Body of pancreas (tissue), 4 donors: ENCODE results near the gene NHLRC2. TPM values are rescaled to one million over a fixed set of nuclear protein-coding genes. Genes with fewer than 3 reads are reported as not detected.
A peak's percentile ranks its signal among the peaks of the same experiment; 100 is the strongest.
"Not testable (repeated sequence)": the region's sequence is repeated elsewhere in the genome, so short reads cannot be mapped to it uniquely, and the experiment has no call there.

Source experiments
- ATAC-seq: fragments of 150-250 bp; one replicate; pipeline ENCODE4 v1.9.1; 2016
- DNase-seq, 4 donors: peaks; one replicate each; pipeline ENCODE4 v3.0.0-alpha.2; 2019
- H3K27ac ChIP-seq, 4 donors: fragments of 200-600 bp; sonication (generic); 1 replicate in 3 of 4; 2 replicates in 1 of 4; pipeline versions ENCODE4 v1.5.1 to v1.6.1; 2016 to 2019; ENCODE audit warnings: mild to moderate bottlenecking in 1 of 4, mixed read lengths in 1 of 4, moderate library complexity in 1 of 4
- H3K27me3 ChIP-seq, 2 donors: fragments of 200-600 bp; sonication (generic); one replicate each; pipeline ENCODE4 v1.6.0; 2016; ENCODE audit warnings: mild to moderate bottlenecking in 1 of 2
- H3K36me3 ChIP-seq, 2 donors: fragments of 200-600 bp; sonication (generic); replicated peaks in 1 of 2; 2 replicates each; pipeline ENCODE4 v1.5.1; 2016; ENCODE audit warnings: low read depth in 2 of 2; ENCODE audit not compliant: insufficient read depth in 1 of 2
- H3K4me1 ChIP-seq: fragments of 200-600 bp; sonication (generic); one replicate; pipeline ENCODE4 v1.6.0; 2016
- H3K4me3 ChIP-seq, 2 donors: fragments of 200-600 bp; sonication (generic); 1 replicate in 1 of 2; 2 replicates in 1 of 2; pipeline ENCODE4 v1.5.1; 2016 to 2019
- H3K9me3 ChIP-seq, 3 donors: fragments of 200-600 bp; sonication (generic); 1 replicate in 2 of 3; 2 replicates in 1 of 3; pipeline ENCODE4 v1.5.1; 2016
- POLR2A ChIP-seq, 3 donors: fragments of 450-650 bp; IDR thresholded peaks; one replicate each; pipeline ENCODE4 v1.6.1; 2016; ENCODE audit warnings: antibody characterized with exemption in 3 of 3, mild to moderate bottlenecking in 2 of 3
- WGBS, 2 donors: methylation state at CpG; one replicate each; pipeline ENCODE4 v1.1.5; 2017; 5-methylcytosine and 5-hydroxymethylcytosine counted together
- intact Hi-C: fragments of 100-400 bp; cut with DNase I; formaldehyde crosslinking; loops from one replicate; pipeline ENCODE4 v1.15.1; 2023
- total RNA-seq, 2 donors: library from RNA; depleted of rRNA; stranded (reverse); fragments of >200 nt; gene quantifications; one replicate each; pipeline ENCODE4 v1.1.0, GENCODE V29; 2016
- TF ChIP-seq, protein P1 (sequence below), 7 experiments: fragments of 450-650 bp in 4 of 7; fragments of 200-600 bp in 3 of 7; sonication (generic) in 3 of 7; IDR thresholded peaks; one replicate each; pipeline ENCODE4 v1.5.1; 2016 to 2019; ENCODE audit warnings: antibody characterized with exemption in 7 of 7

NHLRC2 gene
- total RNA-seq, 2 donors from 2014 or later, result 17.9 to 50.4 TPM

DNA sequence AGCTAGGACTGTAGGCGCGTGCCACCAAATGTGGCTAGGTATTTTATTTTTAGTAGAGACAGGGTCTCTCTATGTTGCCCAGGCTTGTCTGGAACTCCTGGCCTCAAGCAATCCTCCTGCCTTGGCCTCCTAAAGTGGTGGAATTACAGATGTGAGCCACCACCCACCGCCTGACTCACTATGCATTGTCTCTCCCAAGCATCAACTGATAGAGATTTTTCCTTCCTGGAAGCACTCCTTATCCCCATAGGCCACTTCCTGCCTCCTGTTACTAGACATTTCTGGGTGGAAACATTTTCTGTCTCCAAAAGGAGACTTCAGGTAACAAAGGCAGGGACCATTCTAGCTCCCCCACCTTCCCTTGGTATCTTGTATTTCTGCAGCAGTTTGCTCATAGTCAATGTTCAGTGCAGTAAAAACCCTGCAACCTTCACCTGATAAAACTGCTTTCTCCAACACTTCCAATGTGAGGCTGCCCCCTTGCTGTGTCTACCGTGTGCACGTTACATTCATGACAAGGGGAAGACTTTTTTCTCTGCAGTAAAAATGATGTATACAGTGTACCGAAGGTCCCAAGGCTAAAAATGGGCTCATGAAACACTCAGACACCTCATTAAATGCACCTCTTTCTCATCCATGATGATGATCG, 84.9 kb downstream of the NHLRC2 start:
- no peak overlapping the region for H3K27ac ChIP-seq
- DNase-seq, result no peak
- no peaks in the 10 kb centered on the region for H3K27me3 ChIP-seq
- intact Hi-C loops, result loop anchor here (10.0 kb wide), 1 partner anchor 175 kb away; no protein-coding TSS in a partner anchor
- H3K9me3 ChIP-seq, result no peaks in the 10 kb centered on the region
- no peak for ATAC-seq
- WGBS, 2 donors, result 86 to 90% methylated on average over 7 of the region's 7 CpGs
- no peak for TF ChIP-seq POLR2A (IDR thresholded peaks at IDR 0.05)
- TF ChIP-seq, protein P1, sequence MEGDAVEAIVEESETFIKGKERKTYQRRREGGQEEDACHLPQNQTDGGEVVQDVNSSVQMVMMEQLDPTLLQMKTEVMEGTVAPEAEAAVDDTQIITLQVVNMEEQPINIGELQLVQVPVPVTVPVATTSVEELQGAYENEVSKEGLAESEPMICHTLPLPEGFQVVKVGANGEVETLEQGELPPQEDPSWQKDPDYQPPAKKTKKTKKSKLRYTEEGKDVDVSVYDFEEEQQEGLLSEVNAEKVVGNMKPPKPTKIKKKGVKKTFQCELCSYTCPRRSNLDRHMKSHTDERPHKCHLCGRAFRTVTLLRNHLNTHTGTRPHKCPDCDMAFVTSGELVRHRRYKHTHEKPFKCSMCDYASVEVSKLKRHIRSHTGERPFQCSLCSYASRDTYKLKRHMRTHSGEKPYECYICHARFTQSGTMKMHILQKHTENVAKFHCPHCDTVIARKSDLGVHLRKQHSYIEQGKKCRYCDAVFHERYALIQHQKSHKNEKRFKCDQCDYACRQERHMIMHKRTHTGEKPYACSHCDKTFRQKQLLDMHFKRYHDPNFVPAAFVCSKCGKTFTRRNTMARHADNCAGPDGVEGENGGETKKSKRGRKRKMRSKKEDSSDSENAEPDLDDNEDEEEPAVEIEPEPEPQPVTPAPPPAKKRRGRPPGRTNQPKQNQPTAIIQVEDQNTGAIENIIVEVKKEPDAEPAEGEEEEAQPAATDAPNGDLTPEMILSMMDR (IDR thresholded peaks at IDR 0.05), result peak in 1 of 7 experiments; percentile 4
- peaks cover 13% of the 10 kb centered on the region for H3K4me1 ChIP-seq
- H3K36me3 ChIP-seq, result no peaks in the 10 kb centered on the region
- H3K4me3 ChIP-seq, result no peak overlapping the region

DNA sequence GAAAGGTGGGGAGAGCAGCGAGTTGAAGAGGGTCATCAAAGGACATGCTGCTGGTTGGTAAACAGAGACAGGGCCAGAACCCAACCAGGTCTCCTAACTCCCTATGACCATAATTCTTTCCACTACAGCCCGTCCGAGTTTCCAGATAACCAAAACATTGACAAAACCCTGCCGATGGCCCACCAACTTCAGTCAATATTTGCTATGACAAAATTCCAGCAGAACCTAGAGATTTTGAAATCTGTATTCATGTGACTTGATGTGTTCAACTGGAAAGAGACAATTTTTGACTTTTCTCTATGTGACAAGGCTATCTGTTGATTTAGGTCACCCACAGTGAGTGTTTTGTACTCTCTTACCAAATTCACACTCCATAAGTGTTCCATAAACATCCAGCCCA, 86.7 kb downstream of the NHLRC2 start:
- H3K4me3 ChIP-seq, result no peak overlapping the region
- H3K4me1 ChIP-seq, result peaks cover 28% of the 10 kb centered on the region
- H3K27ac ChIP-seq, result no peak overlapping the region
- H3K27me3 ChIP-seq, result no peaks in the 10 kb centered on the region
- no peaks in the 10 kb centered on the region for H3K9me3 ChIP-seq
- ATAC-seq (no peak), DNase-seq (no peak)
- whole genome bisulfite sequencing, 2 donors, result 62 to 67% methylated on average over 4 of the region's 4 CpGs
- H3K36me3 ChIP-seq, result no peaks in the 10 kb centered on the region
- TF ChIP-seq, protein P1 (IDR thresholded peaks at IDR 0.05), result no peak
- TF ChIP-seq POLR2A (IDR thresholded peaks at IDR 0.05), result no peak
- intact Hi-C loops, result no loop called here

DNA sequence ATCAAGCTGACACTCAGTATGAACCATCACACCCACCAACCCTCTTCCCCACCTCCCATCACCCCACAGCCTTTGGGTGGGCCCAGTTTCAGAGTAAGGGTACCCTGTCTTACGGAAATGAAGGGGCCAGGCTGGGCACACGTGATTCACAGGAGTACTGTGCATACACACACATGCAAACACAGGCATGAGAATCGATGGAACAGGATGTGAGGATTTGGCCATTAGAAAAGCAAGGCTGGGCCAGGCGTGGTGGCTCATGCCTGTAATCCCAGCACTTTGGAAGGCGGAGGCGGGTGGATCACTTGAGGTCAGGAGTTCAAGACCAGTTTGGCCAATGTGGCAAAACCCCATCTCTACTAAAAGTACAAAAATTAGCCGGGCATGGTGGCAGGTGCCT, 88.7 kb downstream of the NHLRC2 start:
- H3K27ac ChIP-seq, H3K4me3 ChIP-seq, H3K36me3 ChIP-seq, H3K27me3 ChIP-seq, H3K9me3 ChIP-seq, ATAC-seq, DNase-seq, intact Hi-C loops: not testable (repeated sequence)
- WGBS, 2 donors, result 93 to 94% methylated on average over 7 of the region's 7 CpGs
- peaks cover 32% of the 10 kb centered on the region for H3K4me1 ChIP-seq

DNA sequence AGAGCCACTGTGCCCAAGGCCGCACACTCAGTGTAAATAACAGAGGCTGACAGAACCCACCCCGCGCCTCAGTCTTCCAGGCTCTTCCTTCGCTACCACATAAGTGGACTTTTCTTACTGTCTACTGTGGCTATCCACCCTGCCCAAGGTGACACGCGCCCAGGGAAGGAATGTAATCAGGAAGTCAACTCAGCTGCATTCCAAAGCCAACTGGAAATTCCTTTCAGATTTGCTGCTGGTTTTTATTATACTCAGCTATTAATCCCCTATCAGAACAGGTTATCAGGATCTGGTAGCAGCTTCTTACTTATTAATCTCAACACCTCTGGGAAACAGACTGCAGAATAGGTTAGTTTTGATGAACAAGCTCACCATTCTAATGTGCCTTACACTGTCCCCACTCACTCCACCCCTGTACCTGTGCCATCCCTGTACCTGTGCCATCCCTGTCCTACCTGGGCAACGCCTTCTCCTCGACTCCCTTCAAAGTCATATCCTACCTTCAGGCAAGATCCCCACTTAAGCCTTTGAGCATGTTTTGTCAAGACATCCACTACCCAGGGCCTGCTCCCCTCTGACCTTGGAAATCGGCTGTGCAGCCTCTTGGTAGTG, 90.7 kb downstream of the NHLRC2 start:
- peak; percentile 83 for ATAC-seq
- Histone ChIP-seq H3K36me3 (no peaks in the 10 kb centered on the region), H3K9me3 (no peaks in the 10 kb centered on the region), H3K27me3 (peaks cover 0 to 3% of the 10 kb centered on the region in 2 donors), H3K4me3 (no peak overlapping the region), H3K4me1 (peaks cover 30% of the 10 kb centered on the region), H3K27ac (peak overlapping the region in 3 of 4 donors; percentile 19 to 76 (median 73))
- DNase-seq, result peak; percentile 44 to 57 (median 48)
- intact Hi-C loops, result no loop called here
- TF ChIP-seq, protein P1 (IDR thresholded peaks at IDR 0.05), result no peak
- WGBS, 2 donors, result 64 to 71% methylated on average over 9 of the region's 9 CpGs

DNA sequence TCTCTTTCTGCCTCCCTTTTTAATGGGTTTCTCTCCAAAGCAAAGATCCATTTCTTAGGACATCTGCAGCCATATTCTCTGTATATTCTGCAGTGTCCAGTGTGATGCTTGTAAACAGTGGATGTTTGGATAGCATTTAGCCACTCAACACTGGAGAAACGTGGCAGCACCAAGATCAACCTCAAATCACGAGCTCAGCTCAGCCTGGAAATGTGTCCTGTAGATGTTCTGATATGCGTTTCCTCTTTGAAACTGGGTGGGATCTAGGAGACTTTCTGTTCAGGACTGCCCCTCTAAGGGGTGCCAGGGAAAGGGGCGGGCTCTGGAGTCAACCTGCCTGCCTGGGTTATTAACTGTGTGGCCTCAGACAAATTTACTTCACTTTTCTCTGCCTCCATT, 91.2 kb downstream of the NHLRC2 start:
- H3K4me3 ChIP-seq, result no peak overlapping the region
- intact Hi-C loops, result no loop called here
- DNase-seq, result no peak
- ATAC-seq, result no peak
- H3K4me1 ChIP-seq, result peaks cover 30% of the 10 kb centered on the region
- H3K9me3 ChIP-seq, result no peaks in the 10 kb centered on the region
- H3K27me3 ChIP-seq, result peaks cover 0 to 3% of the 10 kb centered on the region in 2 donors
- H3K27ac ChIP-seq, result peak overlapping the region in 3 of 4 donors; percentile 19 to 76 (median 73)
- TF ChIP-seq POLR2A (IDR thresholded peaks at IDR 0.05), result no peak
- TF ChIP-seq, protein P1 (IDR thresholded peaks at IDR 0.05), result no peak
- H3K36me3 ChIP-seq, result no peaks in the 10 kb centered on the region
- 94 to 97% methylated on average over 4 of the region's 4 CpGs for WGBS, 2 donors
